H9 (cell line): ENCODE results near the gene CCDC102A. TPM values are rescaled to one million over a fixed set of nuclear protein-coding genes. Genes with fewer than 3 reads are reported as not detected.

Source experiments
- DNase-seq: peaks from one replicate; pipeline ENCODE4 v3.0.0-alpha.2; 2017
- H2AFZ ChIP-seq: one replicate; pipeline ENCODE4 v1.6.1; 2013; ENCODE audit warnings: mild to moderate bottlenecking, low read length, control low read depth, moderate library complexity
- H2AK5ac ChIP-seq: 2 replicates; pipeline ENCODE4 v1.6.1; 2013; ENCODE audit warnings: low read length, control low read depth, mixed read lengths; ENCODE audit not compliant: insufficient read length
- H2BK120ac ChIP-seq: one replicate; pipeline ENCODE4 v1.6.1; 2013; ENCODE audit warnings: low read depth, mild to moderate bottlenecking, low read length, control low read depth, inconsistent platforms; ENCODE audit not compliant: poor library complexity, severe bottlenecking
- H2BK12ac ChIP-seq: 2 replicates; pipeline ENCODE4 v1.6.1; 2013; ENCODE audit warnings: low read length, control low read depth, mixed read lengths, low read depth; ENCODE audit not compliant: insufficient read length
- H2BK15ac ChIP-seq: 2 replicates; pipeline ENCODE4 v1.6.1; 2013; ENCODE audit warnings: low read depth, low read length, control low read depth
- H2BK20ac ChIP-seq: one replicate; pipeline ENCODE4 v1.6.1; 2013; ENCODE audit warnings: low read depth, mild to moderate bottlenecking, low read length, control low read depth, inconsistent platforms; ENCODE audit not compliant: poor library complexity, severe bottlenecking
- H2BK5ac ChIP-seq: 2 replicates; pipeline ENCODE4 v1.6.1; 2013; ENCODE audit warnings: low read length, control low read depth, mixed read lengths; ENCODE audit not compliant: insufficient read length
- H3K14ac ChIP-seq: 2 replicates; pipeline ENCODE4 v1.6.1; 2013; ENCODE audit warnings: low read length, control low read depth; ENCODE audit not compliant: insufficient read depth
- H3K18ac ChIP-seq: 2 replicates; pipeline ENCODE4 v1.6.1; 2013; ENCODE audit warnings: low read depth, mild to moderate bottlenecking, mixed read lengths, low read length, control low read depth; ENCODE audit not compliant: insufficient read length
- H3K23ac ChIP-seq: 2 replicates; pipeline ENCODE4 v1.6.1; 2013; ENCODE audit warnings: low read length, control low read depth, mixed read lengths, low read depth; ENCODE audit not compliant: insufficient read length
- H3K23me2 ChIP-seq: 2 replicates; pipeline ENCODE4 v1.6.1; 2013; ENCODE audit warnings: low read depth, mild to moderate bottlenecking, mixed read lengths, low read length, control low read depth; ENCODE audit not compliant: insufficient read length, poor library complexity, severe bottlenecking
- H3K27ac ChIP-seq: 2 replicates; pipeline ENCODE4 v1.5.1; 2013; ENCODE audit warnings: low read length, control low read depth, mixed read lengths, low read depth; ENCODE audit not compliant: insufficient read length
- H3K27me3 ChIP-seq: 2 replicates; pipeline ENCODE4 v1.6.1; 2013; ENCODE audit warnings: low read length, control low read depth, inconsistent platforms; ENCODE audit not compliant: insufficient read depth
- H3K4ac ChIP-seq: 2 replicates; pipeline ENCODE4 v1.6.1; 2013; ENCODE audit warnings: low read depth, mild to moderate bottlenecking, control low read depth, inconsistent platforms, low read length, moderate library complexity
- H3K4me1 ChIP-seq: 2 replicates; pipeline ENCODE4 v1.6.1; 2013; ENCODE audit warnings: low read length, control low read depth, inconsistent platforms; ENCODE audit not compliant: insufficient read depth
- H3K4me2 ChIP-seq: 2 replicates; pipeline ENCODE4 v1.6.1; 2013; ENCODE audit warnings: low read length, control low read depth, mixed read lengths; ENCODE audit not compliant: insufficient read length, insufficient read depth
- H3K56ac ChIP-seq: 2 replicates; pipeline ENCODE4 v1.6.1; 2013; ENCODE audit warnings: low read depth, mild to moderate bottlenecking, mixed read lengths, low read length, control low read depth; ENCODE audit not compliant: insufficient read length
- H3K79me1 ChIP-seq: 2 replicates; pipeline ENCODE4 v1.6.1; 2013; ENCODE audit warnings: low read depth, mild to moderate bottlenecking, moderate library complexity, low read length, control low read depth, inconsistent platforms; ENCODE audit not compliant: insufficient read depth, poor library complexity, severe bottlenecking
- H3K79me2 ChIP-seq: 2 replicates; pipeline ENCODE4 v1.6.1; 2013; ENCODE audit warnings: low read length, control low read depth, inconsistent platforms; ENCODE audit not compliant: insufficient read depth
- H3K9ac ChIP-seq: 2 replicates; pipeline ENCODE4 v1.6.1; 2013; ENCODE audit warnings: low read length, control low read depth, mixed read lengths; ENCODE audit not compliant: insufficient read length; ENCODE audit errors: extremely low read depth
- H3K9me3 ChIP-seq: one replicate; pipeline ENCODE4 v1.6.1; 2013; ENCODE audit warnings: low read depth, low read length, inconsistent platforms; ENCODE audit not compliant: control insufficient read depth
- H3T11ph ChIP-seq: one replicate; pipeline ENCODE4 v1.6.1; 2013; ENCODE audit warnings: mild to moderate bottlenecking, low read length, control low read depth, inconsistent platforms
- H4K20me1 ChIP-seq: one replicate; pipeline ENCODE4 v1.6.1; 2013; ENCODE audit not compliant: control insufficient read depth, insufficient read length, insufficient read depth
- H4K5ac ChIP-seq: 2 replicates; pipeline ENCODE4 v1.6.1; 2013; ENCODE audit warnings: low read depth, mild to moderate bottlenecking, mixed read lengths, low read length, control low read depth; ENCODE audit not compliant: insufficient read length
- H4K8ac ChIP-seq: replicated peaks from 2 replicates; pipeline ENCODE4 v1.6.1; 2013; ENCODE audit warnings: low read length, control low read depth, mixed read lengths, low read depth; ENCODE audit not compliant: insufficient read length
- H4K91ac ChIP-seq: 2 replicates; pipeline ENCODE4 v1.6.1; 2013; ENCODE audit warnings: low read depth, mild to moderate bottlenecking, moderate library complexity, mixed read lengths, low read length, control low read depth; ENCODE audit not compliant: insufficient read length
- H3K27ac Mint-ChIP-seq, 3 experiments: 2 replicates in 2 of 3; 3 replicates in 1 of 3; pipeline ENCODE4 v1.8.0; 2020 to 2021; ENCODE audit warnings: mixed read lengths in 3 of 3, mild to moderate bottlenecking in 1 of 3, moderate library complexity in 1 of 3
- H3K27me3 Mint-ChIP-seq: 2 replicates; pipeline ENCODE4 v1.8.0; 2021; ENCODE audit warnings: low read depth, mild to moderate bottlenecking, moderate library complexity, mixed read lengths
- H3K36me3 Mint-ChIP-seq, 3 experiments: 2 replicates in 2 of 3; 3 replicates in 1 of 3; pipeline ENCODE4 v1.8.0; 2020 to 2021; ENCODE audit warnings: low read depth in 3 of 3, mixed read lengths in 3 of 3; ENCODE audit not compliant: insufficient read depth in 1 of 3
- H3K4me1 Mint-ChIP-seq, 2 experiments: 2 replicates each; pipeline ENCODE4 v1.8.0; 2020; ENCODE audit warnings: mixed read lengths in 2 of 2
- H3K4me3 Mint-ChIP-seq, 2 experiments: 2 replicates in 1 of 2; 3 replicates in 1 of 2; pipeline ENCODE4 v1.8.0; 2020 to 2021; ENCODE audit warnings: mild to moderate bottlenecking in 2 of 2, mixed read lengths in 2 of 2, moderate library complexity in 1 of 2
- H3K9me3 Mint-ChIP-seq, 2 experiments: 2 replicates in 1 of 2; 3 replicates in 1 of 2; pipeline ENCODE4 v1.8.0; 2020; ENCODE audit warnings: mild to moderate bottlenecking in 2 of 2, mixed read lengths in 2 of 2, moderate library complexity in 1 of 2
- CTCF ChIP-seq: fragments of 200-600 bp; sonication (generic); conservative IDR thresholded peaks from 3 replicates; pipeline ENCODE4 v1.8.0; 2021; ENCODE audit warnings: antibody characterized with exemption, mild to moderate bottlenecking
- WGBS: extraction: QIAGEN DNeasy Blood & Tissue Kit; methylation state at CpG from one replicate; pipeline ENCODE4 v1.1.7; 2013; ENCODE audit warnings: missing lambda C conversion rate, low lambda C conversion rate, mixed read lengths; ENCODE audit not compliant: insufficient read length; ENCODE audit errors: extremely low coverage; 5-methylcytosine and 5-hydroxymethylcytosine counted together
- total RNA-seq: library from RNA; stranded (reverse); gene quantifications from 2 replicates; pipeline ENCODE4 v1.2.1, GENCODE V29; 2021

CCDC102A gene
- total RNA-seq, 1 experiment from 2014 or later, result 8.2 TPM

- H2BK15ac ChIP-seq, result no peak overlapping the region
- H2BK120ac ChIP-seq, result no peak overlapping the region
- no peak overlapping the region for H3K9ac ChIP-seq
- H2BK5ac ChIP-seq, result no peak overlapping the region
- H3K79me1 ChIP-seq, result no peaks in the 10 kb centered on the region
- H3K4me1 Mint-ChIP-seq, result peaks cover 9 to 14% of the 10 kb centered on the region in 2 experiments
- no peak overlapping the region; a peak in 1 of 7 replicates for H3K27ac Mint-ChIP-seq
- H3T11ph ChIP-seq, result no peak overlapping the region
- peak; percentile 11 for DNase-seq
- no peak overlapping the region for H4K5ac ChIP-seq
- no peak overlapping the region for H3K56ac ChIP-seq
- no peaks in the 10 kb centered on the region for H3K23me2 ChIP-seq
- H3K27ac ChIP-seq, result no peak overlapping the region
- no peak overlapping the region for H3K18ac ChIP-seq
- no peaks in the 10 kb centered on the region for H4K20me1 ChIP-seq
- H2AK5ac ChIP-seq, result no peak overlapping the region
- H3K4me1 ChIP-seq, result no peaks in the 10 kb centered on the region
- TF ChIP-seq CTCF, result no peak
- no peak overlapping the region for H4K91ac ChIP-seq
- H3K27me3 Mint-ChIP-seq, result peaks cover 35% of the 10 kb centered on the region
- no peak overlapping the region for H2BK12ac ChIP-seq
- H2BK20ac ChIP-seq, result no peak overlapping the region
- H3K9me3 Mint-ChIP-seq, result no peaks in the 10 kb centered on the region
- no peaks in the 10 kb centered on the region for H3K9me3 ChIP-seq
- WGBS, result no CpG with 5 or more reads among the region's 4 CpGs
- no peak overlapping the region for H3K14ac ChIP-seq
- H4K8ac ChIP-seq, result no peak overlapping the region
- H3K4me2 ChIP-seq, result no peak overlapping the region
- H3K36me3 Mint-ChIP-seq, result no peaks in the 10 kb centered on the region
- H3K23ac ChIP-seq, result no peak overlapping the region
- no peak overlapping the region; a peak in 1 of 5 replicates for H3K4me3 Mint-ChIP-seq
- H3K79me2 ChIP-seq, result no peaks in the 10 kb centered on the region
- H2AFZ ChIP-seq, result no peak overlapping the region
- no peak overlapping the region for H3K4ac ChIP-seq
- no peaks in the 10 kb centered on the region for H3K27me3 ChIP-seq
These were observed 7.8 kb upstream of the CCDC102A start for GRCh38 chr16:57544124-57544653.
